GM10266 (cell line): ENCODE measurements around the gene MED19.

ENCODE experiments used
- DNase-seq: peaks from one replicate; pipeline ENCODE4 v3.0.0; 2012; ENCODE audit errors: extremely low spot score
- TF ChIP-seq, protein P1 (sequence below): IDR thresholded peaks from 2 replicates; pipeline ENCODE4 v1.5.1; 2012; ENCODE audit warnings: mild to moderate bottlenecking, low read depth; ENCODE audit not compliant: control insufficient read depth, insufficient read depth; ENCODE audit errors: missing control alignments

Gene MED19, protein sequence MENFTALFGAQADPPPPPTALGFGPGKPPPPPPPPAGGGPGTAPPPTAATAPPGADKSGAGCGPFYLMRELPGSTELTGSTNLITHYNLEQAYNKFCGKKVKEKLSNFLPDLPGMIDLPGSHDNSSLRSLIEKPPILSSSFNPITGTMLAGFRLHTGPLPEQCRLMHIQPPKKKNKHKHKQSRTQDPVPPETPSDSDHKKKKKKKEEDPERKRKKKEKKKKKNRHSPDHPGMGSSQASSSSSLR

GRCh38 chr11:57711414-57712255 lies at the start of gene MED19:
MED19 (minus strand) TSS chr11:57712215; CDS start chr11:57712179, 36 bp downstream.
- TF ChIP-seq, protein P1, sequence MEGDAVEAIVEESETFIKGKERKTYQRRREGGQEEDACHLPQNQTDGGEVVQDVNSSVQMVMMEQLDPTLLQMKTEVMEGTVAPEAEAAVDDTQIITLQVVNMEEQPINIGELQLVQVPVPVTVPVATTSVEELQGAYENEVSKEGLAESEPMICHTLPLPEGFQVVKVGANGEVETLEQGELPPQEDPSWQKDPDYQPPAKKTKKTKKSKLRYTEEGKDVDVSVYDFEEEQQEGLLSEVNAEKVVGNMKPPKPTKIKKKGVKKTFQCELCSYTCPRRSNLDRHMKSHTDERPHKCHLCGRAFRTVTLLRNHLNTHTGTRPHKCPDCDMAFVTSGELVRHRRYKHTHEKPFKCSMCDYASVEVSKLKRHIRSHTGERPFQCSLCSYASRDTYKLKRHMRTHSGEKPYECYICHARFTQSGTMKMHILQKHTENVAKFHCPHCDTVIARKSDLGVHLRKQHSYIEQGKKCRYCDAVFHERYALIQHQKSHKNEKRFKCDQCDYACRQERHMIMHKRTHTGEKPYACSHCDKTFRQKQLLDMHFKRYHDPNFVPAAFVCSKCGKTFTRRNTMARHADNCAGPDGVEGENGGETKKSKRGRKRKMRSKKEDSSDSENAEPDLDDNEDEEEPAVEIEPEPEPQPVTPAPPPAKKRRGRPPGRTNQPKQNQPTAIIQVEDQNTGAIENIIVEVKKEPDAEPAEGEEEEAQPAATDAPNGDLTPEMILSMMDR = no peak
- peak; percentile 77 for DNase-seq

GRCh38 chr11:57758174-57758573 lies 46.2 kb upstream of the MED19 start:
- TF ChIP-seq, protein P1 = no peak
- no peak for DNase-seq

DNA sequence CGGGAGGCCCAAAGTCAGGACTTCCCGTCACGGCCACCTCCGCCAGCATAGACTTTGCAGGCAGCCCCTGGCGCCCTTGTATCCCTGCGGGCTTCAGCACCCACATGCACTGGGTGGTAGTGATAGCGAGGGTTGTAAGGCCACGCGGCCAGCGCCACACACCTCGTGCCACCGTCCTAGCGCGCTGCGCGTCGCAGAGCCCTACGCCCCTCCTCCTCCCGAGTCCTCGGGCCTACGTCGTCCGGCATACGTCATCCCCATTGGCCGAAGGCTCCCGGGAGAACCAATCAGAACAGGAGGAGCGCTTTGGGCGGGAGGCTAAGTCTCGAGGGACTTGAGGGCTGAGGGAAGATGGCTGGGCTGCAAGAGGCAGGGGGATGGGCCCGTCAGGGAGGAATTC lies 40.9 kb upstream of the MED19 start:
- TF ChIP-seq, protein P1 = no peak
- no peak for DNase-seq

GRCh38 chr11:57751676-57752253 lies 39.8 kb upstream of the MED19 start, which contains the start of gene BTBD18:
BTBD18 (minus strand) TSS chr11:57751819; CDS start chr11:57751188, 631 bp downstream.
- TF ChIP-seq, protein P1 = peak; percentile 25
- DNase-seq = peak; percentile 57

DNA sequence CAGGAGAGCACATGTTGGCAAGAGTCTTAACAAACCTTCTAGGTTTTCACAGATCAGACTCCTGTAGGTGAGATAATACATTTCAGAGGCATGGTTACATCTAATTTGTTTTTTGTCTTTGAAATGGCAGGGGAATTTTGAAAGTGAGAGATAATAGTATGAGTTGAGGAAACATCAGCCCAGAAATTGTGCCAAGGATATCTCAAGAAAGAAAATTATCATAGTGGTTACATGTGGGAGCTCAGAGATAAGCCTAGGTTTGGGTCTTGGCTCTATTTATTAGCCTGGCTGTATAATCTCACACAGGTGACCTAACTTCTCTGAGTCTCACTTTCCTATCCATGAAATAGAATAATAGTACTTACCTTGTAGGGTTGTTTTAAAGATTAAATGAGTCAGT lies 39.2 kb upstream of the MED19 start:
- no peak for DNase-seq
- TF ChIP-seq, protein P1 = no peak

- TF ChIP-seq, protein P1 = no peak
- no peak for DNase-seq
Measured at GRCh38 chr11:57746920-57747319, 34.9 kb upstream of the MED19 start.
